ENCODE data around the gene TMEM269. TPM values are rescaled to one million over a fixed set of nuclear protein-coding genes. Genes with fewer than 3 reads are reported as not detected.
A peak's percentile ranks its signal among the peaks of the same experiment; 100 is the strongest.

Gene TMEM269
- total and polyA plus RNA-seq, 8 donors = 0.17 to 1.6 (median 1.3) TPM; not detected in 1

DNA sequence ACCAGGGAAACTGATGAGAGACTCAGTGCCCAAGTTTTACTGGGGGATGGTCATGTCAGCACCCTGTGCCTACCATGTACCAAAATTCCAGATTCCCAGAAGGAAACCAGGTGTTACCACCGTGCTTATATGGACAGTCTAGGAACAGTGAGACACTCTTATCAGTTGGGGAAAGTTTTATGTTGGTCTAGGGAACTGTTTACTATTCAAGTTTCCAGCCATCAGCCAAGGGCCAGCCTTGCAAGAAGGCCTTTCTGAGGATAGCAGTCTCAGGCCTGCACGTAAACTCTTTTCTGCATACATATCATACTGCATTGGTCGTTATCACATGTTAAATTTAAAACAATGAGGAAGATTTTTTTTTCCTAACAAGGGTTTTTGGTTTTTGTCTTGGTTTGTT is 12.6 kb downstream of the TMEM269 start:
- TF ChIP-seq CTCF (IDR thresholded peaks at IDR 0.05) = no peak
- H3K36me3 ChIP-seq = no peaks in the 10 kb centered on the region
- intact Hi-C loops (cut with DNase I) = no loop called here
- H3K4me3 ChIP-seq = no peak overlapping the region
- H3K4me1 ChIP-seq = no peaks in the 10 kb centered on the region
- ATAC-seq (no peak), DNase-seq (no peak)
- H3K27me3 ChIP-seq = no peaks in the 10 kb centered on the region
- H3K9me3 ChIP-seq = no peaks in the 10 kb centered on the region
- H3K27ac ChIP-seq = no peak overlapping the region

DNA sequence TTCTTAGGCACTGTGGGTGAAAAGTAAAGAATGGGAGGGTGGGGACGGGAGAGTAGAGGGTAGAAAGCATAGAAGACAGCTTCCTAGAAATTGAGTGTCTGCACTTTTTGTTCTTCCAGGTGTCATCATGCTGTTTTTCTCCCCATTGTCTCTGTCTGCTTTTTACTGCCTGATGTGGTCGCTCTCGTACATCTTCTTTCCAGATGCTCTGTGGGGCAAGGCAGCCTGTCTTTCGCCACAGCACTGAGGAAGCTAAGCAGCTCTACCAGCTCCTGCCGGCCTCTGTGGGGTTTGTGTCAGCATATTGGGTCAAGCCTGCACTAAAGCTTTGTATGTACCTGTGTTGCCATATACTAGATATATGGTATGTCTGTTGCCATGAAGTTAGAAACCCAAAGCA is 13.2 kb downstream of the TMEM269 start:
- no peak for TF ChIP-seq CTCF (IDR thresholded peaks at IDR 0.05)
- ATAC-seq (no peak), DNase-seq (no peak)
- Histone ChIP-seq H3K4me1 (no peaks in the 10 kb centered on the region), H3K36me3 (no peaks in the 10 kb centered on the region), H3K9me3 (no peaks in the 10 kb centered on the region), H3K27ac (no peak overlapping the region), H3K27me3 (no peaks in the 10 kb centered on the region), H3K4me3 (no peak overlapping the region)
- intact Hi-C loops (cut with DNase I) = no loop called here

DNA sequence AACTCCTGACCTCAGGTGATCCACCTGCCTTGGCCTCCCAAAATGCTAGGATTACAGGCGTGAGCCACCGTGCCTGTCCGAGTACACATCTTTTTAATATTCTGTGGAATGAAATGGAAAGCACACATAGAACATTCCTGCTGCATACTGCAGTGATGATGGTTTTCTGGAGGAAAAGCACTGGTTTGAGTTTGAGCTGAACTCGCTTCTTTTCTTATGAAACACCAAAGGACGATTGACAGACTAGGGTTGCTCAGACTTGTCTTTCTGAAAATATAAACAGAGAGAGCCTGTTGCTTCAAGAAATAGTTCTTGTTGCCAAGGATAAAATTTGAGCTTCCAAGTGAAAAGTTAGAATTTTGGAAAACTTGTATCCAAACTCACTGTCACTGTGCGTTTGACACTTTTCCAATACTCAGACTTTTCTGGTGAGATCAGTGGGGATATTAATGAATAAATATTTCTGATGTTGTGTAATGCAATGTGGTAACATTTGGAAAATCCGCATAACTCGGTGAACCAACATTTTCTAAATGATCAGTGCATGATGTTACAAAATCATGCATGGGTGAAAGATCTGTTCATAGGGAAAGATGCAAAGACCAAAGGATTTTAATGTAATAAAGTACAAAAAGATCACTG is 17.2 kb downstream of the TMEM269 start:
- H3K36me3 ChIP-seq = no peaks in the 10 kb centered on the region
- DNase-seq (no peak), ATAC-seq (peak; percentile 25)
- no peaks in the 10 kb centered on the region for H3K4me1 ChIP-seq
- no peaks in the 10 kb centered on the region for H3K27me3 ChIP-seq
- no peak for TF ChIP-seq CTCF (IDR thresholded peaks at IDR 0.05)
- intact Hi-C loops (cut with DNase I) = no loop called here
- peak overlapping the region in 1 of 2 donors; percentile 26 for H3K27ac ChIP-seq
- H3K4me3 ChIP-seq = no peak overlapping the region
- H3K9me3 ChIP-seq = no peaks in the 10 kb centered on the region

GRCh38 chr1:42806171-42806570 is 21.4 kb downstream of the TMEM269 start:
- H3K27me3 ChIP-seq = no peaks in the 10 kb centered on the region
- DNase-seq (no peak), ATAC-seq (no peak)
- no peak overlapping the region for H3K4me3 ChIP-seq
- H3K9me3 ChIP-seq = no peaks in the 10 kb centered on the region
- H3K4me1 ChIP-seq = no peaks in the 10 kb centered on the region
- no peak overlapping the region for H3K27ac ChIP-seq
- peaks cover 0 to 4% of the 10 kb centered on the region in 2 donors for H3K36me3 ChIP-seq
- no peak for TF ChIP-seq CTCF (IDR thresholded peaks at IDR 0.05)
- intact Hi-C loops (cut with DNase I) = no loop called here

- ATAC-seq (no peak), DNase-seq (no peak)
- no peak overlapping the region for H3K27ac ChIP-seq
- TF ChIP-seq CTCF (IDR thresholded peaks at IDR 0.05) = no peak
- no peak overlapping the region for H3K4me3 ChIP-seq
- H3K9me3 ChIP-seq = no peaks in the 10 kb centered on the region
- peaks cover 0 to 4% of the 10 kb centered on the region in 2 donors for H3K36me3 ChIP-seq
- intact Hi-C loops (cut with DNase I) = no loop called here
- H3K27me3 ChIP-seq = no peaks in the 10 kb centered on the region
- H3K4me1 ChIP-seq = no peaks in the 10 kb centered on the region
Observed at GRCh38 chr1:42806593-42806992, 21.8 kb downstream of the TMEM269 start.
